GM19035 (cell line): ENCODE results near the gene USP22.

ENCODE experiments used
- ATAC-seq: cut with Tn5 transposase; IDR thresholded peaks from one replicate; pipeline ENCODE4 v1.9.1; 2021; ENCODE audit not compliant: unreplicated experiment

USP22 gene

DNA sequence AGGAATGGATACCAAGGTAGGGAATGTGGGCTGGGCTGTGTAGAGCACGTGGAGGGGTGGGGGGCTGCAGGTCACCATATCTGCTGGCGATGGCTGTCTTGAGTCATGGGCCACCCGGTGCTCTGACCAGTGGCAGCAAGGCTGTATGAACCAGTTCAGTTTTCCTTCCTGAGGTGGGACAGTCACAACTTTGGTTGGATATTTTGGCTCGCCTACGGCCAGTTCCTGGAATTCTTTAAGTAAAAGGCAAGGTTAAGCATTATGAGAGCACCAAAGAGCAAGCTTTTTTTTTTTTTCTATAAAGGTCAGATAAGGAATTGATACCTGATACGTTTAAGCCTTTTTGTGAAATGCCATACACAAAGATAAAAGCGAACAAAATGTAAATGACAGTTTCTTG, 81.9 kb downstream of the USP22 start:
- ATAC-seq = no peak

DNA sequence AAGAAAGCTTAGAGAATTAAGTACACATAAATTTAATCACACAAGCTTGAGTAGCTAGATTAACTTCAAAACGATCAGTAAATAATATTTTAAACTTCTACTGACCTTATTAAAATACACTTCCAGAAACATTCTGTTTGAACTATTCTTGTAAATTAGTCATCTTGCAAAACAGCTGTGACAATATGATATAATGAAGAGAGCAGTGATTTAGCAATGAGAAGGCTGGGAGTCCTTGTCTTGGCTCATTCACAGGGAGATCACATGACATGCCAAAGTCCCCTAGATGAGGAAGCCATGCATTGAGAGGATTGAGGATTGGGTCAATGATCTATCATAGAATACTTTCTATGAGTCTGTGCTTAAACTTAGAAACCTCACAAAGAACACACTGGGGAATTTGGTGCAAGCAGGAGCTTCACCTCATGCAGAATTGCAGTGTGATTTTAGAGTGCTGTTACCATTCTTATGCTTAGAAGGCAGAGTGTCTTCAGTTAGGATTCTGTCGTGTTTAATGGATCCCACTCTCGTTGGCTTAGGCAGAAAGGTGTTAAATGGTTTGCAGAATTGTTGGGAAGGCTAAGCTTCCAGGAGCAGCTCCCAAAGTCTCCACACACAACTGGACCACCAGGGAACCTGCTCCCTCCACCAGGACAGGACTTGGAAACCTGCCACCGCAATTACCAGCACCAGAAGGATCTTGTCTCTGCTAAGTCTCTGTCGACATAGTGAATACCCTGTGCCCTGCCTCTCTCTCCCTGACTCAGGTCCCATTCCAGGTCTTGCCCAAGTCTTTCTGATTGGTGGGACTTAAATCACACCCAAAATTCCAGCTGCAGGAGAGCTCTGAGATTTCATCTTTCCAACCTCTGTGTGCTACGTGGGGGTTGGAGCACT, 87.1 kb downstream of the USP22 start:
- ATAC-seq = no peak

DNA sequence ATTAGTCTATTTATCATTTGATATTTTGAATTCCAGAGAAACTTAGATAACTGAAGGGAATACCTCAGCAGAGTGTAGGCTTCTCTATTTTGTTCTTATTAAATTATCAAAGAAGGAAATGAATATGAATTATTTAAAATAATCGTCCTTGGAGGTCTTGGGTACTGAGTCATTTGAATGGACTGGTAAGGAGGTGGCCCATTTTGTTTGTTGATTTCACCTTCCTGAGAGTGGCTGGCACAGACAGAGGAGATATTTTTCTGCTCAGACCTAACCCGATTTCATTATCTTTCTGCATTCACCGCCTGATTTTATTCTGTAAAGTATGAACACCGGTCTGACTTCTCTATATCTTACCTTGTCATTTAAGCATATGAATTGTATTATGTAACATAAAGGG, 88.0 kb downstream of the USP22 start:
- ATAC-seq = no peak

DNA sequence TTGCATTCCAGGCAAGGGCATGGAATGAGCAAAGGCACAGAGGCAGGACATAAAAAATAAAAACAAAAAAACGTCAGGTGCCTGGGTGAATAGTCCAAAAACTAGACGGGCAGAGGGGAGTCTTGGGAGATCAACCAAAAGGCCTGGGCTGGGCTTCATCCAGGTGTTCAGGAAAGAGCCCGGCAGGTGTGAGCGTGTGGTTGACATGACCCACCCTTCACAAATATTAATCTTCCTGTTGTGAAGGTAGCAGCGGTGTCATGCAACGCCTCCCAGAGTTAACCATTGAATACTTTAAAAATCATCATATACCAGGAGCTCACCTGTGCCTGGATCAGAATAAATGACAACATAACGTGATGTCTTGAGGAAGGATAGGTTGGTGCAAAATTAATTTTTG, 90.6 kb downstream of the USP22 start:
- ATAC-seq = no peak
